HG03196 (cell line): ENCODE measurements around the gene TXNRD1.
"Not testable (repeated sequence)": the region's sequence is repeated elsewhere in the genome, so short reads cannot be mapped to it uniquely, and the experiment has no call there.

Experiments
- ATAC-seq: cut with Tn5 transposase; IDR thresholded peaks from one replicate; pipeline ENCODE4 v1.9.1; 2021; ENCODE audit not compliant: unreplicated experiment

Gene TXNRD1

DNA sequence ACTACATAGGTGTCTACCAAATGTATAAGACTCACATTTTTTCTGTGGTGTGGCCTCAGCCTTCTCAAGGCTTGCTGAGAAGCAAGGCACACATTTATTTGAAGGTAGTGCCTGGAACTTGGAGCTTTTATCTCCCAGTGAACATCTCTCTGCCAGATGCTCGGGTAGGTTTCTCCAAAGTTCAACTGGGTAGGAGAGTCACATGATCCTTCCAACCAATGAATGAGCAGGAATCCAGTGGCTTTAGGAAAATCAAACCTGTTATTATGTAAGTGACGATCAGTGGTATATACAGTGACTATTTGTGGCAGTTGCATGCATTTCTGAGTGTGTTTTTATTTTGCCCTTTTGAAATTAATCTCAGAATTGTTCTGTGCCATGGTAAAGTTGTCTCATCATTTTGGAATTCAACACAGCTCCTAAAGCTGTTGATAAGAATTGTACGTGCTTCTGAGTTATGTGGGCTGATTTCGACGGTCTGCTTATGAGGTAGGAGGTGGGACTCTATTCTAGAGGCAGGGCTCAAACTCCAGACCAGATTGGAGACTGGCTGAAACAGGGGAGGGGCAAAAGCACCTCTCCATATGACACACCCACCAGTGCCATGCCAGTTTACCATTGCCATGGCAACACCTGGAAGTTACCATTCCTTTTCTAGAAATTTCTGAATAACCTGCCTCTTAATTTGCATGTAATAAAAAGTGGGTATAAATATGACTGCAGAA lies 145.6 kb downstream of the TXNRD1 start:
- ATAC-seq, result no peak

GRCh38 chr12:104365921-104366410 lies 150.4 kb downstream of the TXNRD1 start:
- no peak for ATAC-seq

- ATAC-seq, result no peak
Measured at GRCh38 chr12:104369708-104370107, 154.1 kb downstream of the TXNRD1 start.

DNA sequence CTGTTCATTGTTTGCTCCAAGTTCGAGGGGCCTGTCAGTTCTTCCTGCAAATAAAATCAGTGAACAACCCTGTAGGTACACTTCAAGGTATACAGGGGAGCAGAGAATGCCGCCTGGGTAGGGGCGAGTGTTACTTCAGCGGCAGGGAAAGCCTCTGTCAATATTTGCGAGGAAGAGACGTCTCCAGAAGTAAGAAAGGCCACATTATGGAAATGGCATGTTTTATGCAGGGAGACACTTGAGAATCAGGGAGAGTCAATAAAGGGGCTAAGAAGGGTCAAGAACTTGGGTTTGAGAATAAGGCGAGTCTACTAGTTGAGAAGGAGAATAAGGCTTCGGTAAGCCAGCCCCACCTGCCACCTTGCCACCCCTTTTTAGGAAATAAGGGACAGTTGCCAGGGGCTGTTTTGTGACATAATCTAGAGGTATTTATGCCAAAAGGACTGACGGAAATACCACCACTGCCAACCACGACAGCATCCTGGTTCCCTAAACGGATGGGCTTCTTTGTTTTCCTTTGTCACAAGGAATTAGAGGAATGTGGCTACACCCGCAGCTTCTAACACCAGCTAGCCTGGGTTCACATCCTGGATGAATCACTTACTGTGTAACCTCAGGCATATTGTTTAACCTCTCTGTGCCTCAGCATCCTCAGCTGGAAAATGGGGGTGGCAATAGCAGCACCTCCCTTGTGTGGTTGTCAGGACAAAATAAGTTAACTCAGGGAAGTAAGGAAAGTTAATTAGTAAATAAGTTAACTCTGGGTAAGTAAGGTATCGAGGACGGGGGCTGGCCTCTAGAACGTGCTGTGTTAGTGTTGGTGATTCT lies 155.7 kb downstream of the TXNRD1 start:
- no peak for ATAC-seq

DNA sequence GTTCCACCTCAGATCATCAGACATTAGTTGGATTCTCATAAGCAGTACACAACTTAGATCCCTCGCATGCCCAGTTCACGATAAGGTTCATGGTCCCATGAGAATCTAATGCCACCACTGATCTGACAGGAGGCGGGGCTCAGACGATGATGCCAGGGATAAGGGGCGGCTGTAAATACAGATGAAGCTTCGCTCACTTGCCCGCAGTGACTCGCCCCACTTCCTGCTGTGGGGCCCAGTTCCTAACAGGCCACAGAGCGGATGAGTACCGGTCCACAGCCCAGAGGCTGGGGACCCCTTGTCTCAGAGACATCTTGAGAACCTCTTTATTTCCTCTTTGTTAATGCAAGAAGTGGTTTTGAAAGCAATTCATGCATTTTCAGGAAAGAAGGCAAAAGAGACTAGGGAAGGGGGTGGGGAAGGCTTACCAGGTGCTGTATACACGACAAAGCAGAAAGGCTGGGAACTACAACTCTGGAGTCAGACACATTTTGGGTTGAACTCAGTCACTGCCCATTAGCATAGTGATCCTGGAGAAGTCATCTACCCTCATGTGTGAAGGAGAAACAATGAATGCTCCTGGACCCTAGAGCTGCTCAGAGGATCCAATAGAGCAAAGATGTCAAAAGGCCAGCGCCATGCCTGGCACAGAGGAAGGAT lies 156.6 kb downstream of the TXNRD1 start:
- ATAC-seq, result no peak

DNA sequence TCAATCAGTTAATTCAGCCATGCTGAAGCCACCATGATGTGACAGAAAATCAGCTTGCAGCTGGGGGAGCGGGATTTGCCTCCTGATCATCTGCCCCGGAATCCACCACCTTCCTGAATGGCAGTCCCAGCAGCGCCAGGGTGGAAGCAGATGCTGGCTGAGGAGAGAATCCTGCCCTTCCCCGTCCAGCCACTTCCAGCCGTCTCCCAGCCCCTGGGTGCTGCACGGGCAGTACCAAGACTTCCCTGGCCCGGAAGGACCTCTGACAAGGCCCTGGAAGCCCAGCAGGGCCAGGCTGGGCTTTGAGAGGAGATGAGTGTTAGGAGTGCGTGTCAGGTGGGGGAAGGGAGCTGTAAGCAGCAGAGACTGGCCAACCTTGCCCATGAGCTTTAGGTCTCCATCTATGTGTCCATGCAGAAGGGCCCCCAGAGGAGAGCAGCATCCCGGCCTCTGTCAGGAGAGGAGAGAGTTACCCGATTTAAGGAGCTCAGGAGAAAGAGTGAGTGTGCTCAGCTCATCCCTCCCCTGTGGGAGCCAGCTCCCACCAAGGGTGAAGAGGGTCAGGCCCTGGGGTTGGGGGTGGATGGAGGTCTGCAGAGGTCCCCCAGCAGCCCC lies 157.2 kb downstream of the TXNRD1 start:
- no peak for ATAC-seq

- no peak for ATAC-seq
Measured at GRCh38 chr12:104374071-104374470, 158.5 kb downstream of the TXNRD1 start.

DNA sequence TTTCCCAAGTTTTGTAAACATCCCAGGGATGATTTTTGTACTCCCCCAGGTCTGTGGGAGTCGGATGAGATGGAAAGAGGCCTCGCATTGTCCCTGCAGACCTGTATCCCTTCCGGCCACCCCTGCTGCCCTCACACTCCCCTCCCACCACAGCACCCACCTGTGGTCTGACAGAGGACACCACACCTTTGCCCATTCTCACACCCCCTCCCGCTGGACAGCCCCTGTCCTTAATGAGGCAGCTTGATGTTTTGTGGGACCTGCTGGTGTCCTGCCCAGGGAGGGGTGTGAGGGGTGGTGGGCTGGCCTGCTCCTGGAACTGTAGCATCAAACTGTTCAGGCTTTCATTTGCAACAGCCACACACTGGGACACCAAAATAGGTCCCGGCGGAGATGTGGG lies 159.2 kb downstream of the TXNRD1 start:
- ATAC-seq, result no peak

GRCh38 chr12:104375775-104376174 lies 160.2 kb downstream of the TXNRD1 start:
- ATAC-seq, result no peak

DNA sequence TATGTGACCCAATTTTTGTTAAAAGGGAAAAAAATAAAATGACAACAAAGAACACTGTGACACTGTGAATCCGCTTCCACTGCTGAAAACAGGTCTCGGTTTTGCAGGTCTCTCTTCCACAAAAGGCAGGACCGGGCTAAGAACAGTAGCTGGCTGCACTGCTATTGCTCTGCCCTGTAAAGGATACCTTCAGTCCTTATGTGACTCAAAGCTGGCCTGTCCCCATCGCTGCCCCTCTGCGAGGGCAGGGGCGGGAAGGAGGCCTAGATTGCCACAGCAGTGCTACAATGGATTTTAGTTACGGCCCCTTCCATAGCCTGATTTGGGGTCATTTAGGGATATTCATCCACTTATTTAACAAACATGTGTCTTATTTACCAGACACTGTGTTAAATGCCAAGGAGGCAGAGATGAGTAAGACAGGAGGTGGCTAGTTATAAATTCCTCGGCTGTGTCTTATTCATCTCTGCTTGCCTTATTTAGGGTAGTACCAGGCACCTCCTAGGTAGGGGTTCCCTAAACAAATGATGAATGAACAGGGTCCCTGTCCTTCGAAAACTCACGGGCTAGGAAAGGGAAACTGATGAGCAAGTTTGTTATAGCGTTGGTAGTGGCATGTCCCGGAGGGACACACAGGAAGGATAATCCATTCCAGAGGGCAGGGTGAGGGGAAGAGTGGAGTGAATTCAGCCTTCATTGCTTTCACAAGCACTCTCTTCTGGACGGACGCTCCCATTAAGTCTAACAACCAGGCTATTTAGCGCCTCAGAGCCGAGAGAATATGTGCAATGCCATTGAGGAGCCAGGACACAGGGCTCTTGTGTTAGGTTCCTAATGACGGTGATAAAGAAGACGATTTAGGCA lies 161.3 kb downstream of the TXNRD1 start:
- no peak for ATAC-seq

GRCh38 chr12:104377514-104377812 lies 161.9 kb downstream of the TXNRD1 start:
- no peak for ATAC-seq

DNA sequence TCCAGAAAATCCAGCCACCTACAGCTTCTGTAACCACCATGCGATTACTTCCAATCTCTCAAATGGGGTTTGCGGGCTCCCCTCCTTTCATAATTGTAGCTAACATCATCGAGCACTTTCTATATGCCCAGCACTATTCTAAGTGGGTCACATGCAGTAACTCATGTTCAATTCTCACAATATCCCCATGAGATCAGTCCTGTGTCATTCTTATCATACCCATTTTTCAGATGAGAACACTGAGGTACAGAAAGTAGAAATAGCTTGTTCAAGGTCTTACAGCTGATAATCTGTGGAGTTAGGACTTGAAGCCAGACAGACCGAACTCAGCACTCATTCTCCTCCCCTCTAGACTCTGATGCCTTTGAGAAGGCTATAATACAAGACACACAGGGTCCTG lies 162.8 kb downstream of the TXNRD1 start:
- no peak for ATAC-seq

DNA sequence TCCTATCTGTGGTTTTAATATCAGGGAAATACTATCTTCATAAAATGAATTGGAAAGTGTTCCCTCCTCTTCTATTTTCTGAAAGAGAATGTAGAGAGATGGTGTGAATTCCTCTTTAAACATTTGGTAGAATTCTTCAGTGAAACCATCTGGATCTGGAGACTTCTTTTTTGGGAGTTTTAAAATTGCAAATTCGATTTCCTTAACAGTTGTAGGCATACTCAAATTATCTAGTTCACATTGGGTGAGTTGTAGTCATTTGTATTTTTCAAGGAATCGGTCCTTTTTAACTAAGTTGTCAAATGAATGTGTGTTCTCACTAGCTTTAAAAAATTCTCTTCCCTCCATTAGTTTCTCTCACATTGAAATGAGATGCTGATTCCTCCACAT lies 165.8 kb downstream of the TXNRD1 start:
- no peak for ATAC-seq

DNA sequence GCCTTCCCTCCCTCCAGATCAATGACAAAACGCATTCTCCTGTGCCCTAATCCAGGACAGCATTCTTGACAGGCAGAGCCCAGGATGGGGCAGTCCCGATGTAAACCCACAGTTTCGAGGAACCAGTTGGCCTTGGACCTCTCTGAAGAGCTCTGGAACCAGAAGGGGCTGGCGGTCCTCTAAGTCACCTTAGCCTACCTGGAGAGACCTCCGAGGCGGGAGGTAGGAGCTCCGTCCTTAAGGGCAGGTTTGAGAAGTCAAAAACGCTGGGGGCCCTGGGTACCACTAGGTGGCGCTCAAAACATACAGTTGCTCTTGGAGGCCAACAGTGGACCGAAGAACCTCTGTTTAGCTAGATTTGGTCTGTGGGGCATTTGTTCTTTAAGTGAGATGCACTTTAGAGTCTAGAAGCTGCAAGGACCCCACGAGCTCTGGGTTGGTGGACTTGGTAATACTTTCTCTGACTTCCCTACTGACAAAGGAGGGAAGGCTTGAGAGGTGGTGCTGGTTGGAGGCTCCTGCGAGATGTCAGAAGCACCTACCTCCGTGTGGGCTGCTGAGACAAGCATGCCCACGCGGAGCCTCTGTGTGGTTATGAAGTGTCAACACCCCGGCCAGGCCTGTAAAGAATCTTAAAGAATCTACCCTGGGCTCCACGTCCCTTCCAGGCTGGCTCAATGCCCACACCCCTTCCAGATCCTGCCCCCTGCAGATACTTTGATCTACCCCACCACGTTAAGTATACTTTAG lies 166.3 kb downstream of the TXNRD1 start:
- no peak for ATAC-seq

DNA sequence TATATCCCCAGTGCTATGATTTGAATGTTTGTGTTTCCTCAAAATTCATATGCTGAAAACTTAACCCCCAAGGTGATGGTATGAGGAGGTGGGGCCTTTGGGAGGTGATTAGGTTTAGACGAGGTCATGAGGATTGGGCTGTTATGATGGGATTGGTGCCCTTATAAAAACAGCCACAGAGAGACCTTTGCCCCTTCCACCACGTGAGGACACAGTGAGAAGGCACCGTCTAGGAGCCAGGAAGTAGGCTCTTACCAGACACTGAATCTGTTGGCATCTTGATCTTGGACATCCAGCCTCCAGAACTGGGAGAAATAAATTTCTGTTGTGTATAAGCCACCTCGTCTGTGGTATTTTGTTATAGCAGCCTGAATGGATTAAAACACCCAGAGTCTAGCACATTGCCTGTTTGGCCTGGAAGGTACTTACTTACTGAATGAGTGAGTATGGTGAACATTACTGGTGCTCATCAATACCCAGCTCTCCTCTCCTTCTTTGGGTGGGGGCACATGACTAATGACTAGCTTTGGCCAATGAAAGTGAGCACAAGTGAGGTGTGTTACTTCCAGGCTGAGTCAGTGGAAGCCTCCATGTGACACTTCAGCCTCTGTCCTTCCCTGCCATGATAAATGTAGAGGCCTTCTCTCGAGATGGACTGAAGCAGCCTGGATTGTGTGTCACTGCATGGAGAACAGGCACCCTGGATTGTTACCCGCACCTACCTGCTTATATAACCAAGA lies 168.7 kb downstream of the TXNRD1 start:
- no peak for ATAC-seq

DNA sequence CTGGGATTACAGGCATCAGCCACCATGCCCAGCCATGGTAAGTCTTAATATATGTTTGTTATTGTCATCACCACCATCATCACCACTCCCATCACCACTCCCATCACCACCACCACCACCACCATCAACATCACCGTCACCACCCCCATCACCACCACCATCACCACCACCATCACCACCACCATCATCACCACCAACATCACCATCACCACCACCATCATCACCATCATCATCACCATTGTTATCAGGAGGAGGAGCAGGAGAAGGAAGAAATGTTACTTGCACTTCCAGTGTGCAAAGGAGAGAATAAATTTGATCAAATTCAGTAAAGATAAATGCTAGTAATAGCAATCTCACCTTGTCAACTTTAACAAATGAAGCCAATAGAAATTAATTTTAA lies 169.9 kb downstream of the TXNRD1 start:
- no peak for ATAC-seq

- ATAC-seq, result no peak
Measured at GRCh38 chr12:104386461-104386860, 170.9 kb downstream of the TXNRD1 start.

DNA sequence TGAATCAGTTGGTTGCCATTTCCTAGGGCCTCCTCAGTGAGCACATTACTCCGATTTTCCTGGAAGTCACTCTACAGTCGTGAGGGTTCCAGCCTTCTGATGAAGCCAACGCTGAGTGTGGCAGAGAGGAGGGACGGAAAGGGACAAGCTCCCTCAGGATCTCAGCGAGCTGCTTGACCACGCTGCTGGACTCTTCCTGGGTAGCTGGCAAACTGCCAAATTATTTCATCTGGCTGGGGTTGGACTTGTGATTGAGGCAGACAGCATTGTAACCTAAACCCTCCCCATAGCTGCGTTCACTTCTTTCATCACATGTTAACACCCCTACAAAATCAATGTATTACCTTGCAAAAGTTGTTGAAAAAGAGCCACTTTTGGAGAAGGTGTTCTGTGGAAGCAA lies 171.6 kb downstream of the TXNRD1 start:
- no peak for ATAC-seq

- not testable (repeated sequence) for ATAC-seq
Measured at GRCh38 chr12:104394086-104394485, 178.5 kb downstream of the TXNRD1 start.
